Prostate gland (tissue), 2 donors: ENCODE results near the gene PRKAG2.

Experiments
- CTCF ChIP-seq, 4 experiments: fragments of 200-600 bp in 2 of 4; fragments of 450-650 bp in 2 of 4; sonication (generic) in 2 of 4; IDR thresholded peaks; 1 replicate in 3 of 4; 2 replicates in 1 of 4; pipeline ENCODE4 v1.5.1; 2016 to 2019; ENCODE audit warnings: antibody characterized with exemption in 4 of 4, mild to moderate bottlenecking in 2 of 4, moderate library complexity in 2 of 4
- POLR2A ChIP-seq: fragments of 450-650 bp; IDR thresholded peaks from one replicate; pipeline ENCODE4 v1.6.1; 2016; ENCODE audit warnings: antibody characterized with exemption, mild to moderate bottlenecking
- POLR2AphosphoS5 ChIP-seq: sonication (generic); formaldehyde crosslinking; IDR thresholded peaks from one replicate; pipeline ENCODE4 v1.6.1; 2017; ENCODE audit warnings: antibody characterized with exemption

DNA sequence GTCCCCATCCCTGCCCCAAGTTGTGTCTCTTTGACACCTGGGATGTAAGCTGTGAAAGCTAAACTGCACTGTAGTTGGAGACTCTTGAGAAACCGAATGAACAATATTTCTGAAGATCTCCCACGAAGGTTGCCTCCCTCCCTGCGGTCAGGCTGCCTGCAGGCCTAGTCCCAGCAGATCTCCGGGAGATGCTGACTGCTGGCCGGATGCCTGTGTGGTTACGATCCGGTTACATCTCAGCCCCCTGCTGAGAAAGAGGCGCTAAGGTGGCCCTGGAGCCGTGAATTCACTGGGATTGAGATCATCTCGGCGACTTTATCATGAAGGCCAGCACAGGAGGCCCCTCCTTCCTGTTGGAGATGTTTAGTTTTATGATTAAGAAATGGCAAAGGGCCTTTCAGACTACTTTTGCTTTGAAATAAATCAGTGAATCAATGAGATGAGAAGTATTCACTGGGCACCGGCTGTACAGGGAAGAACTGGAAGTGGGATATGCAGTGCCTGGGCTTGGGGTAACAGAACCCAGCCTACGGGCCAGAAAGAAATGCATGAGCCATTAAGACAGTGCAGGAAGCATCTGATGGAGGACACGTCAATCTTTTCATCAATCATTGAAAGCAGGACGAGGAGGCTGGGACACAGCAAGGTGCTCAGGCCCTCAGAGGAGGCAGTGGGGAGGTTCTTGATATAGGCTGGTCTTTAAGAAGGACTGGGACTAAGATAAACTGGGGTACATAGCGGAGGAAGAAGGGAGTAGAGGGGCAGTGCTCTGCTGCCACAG is 177.6 kb downstream of the PRKAG2 start:
- no peak for TF ChIP-seq CTCF (IDR thresholded peaks at IDR 0.05)
- TF ChIP-seq POLR2A: no peak
- no peak for TF ChIP-seq POLR2AphosphoS5
